Neural cell (in vitro differentiated cells): ENCODE results near the gene EPPIN. TPM values are rescaled to one million over a fixed set of nuclear protein-coding genes. Genes with fewer than 3 reads are reported as not detected.

Experiments
- H2AFZ ChIP-seq: fragments of 200-600, 300-800 bp; sonication (generic), shearing (Covaris generic); 2 replicates; pipeline ENCODE4 v1.6.0; 2014; ENCODE audit warnings: low read depth, mild to moderate bottlenecking, antibody characterized with exemption, low read length, moderate library complexity
- H3F3A ChIP-seq: fragments of 200-600 bp; shearing (Covaris generic); 2 replicates; pipeline ENCODE4 v1.6.1; 2016; ENCODE audit warnings: mild to moderate bottlenecking, moderate library complexity, mixed read lengths, antibody characterized with exemption, low read length; ENCODE audit not compliant: insufficient read depth, poor library complexity, severe bottlenecking
- H3K27ac ChIP-seq: fragments of 200-600, 300-800 bp; sonication (generic), shearing (Covaris generic); 2 replicates; pipeline ENCODE4 v1.5.1; 2014; ENCODE audit warnings: mild to moderate bottlenecking, low read length, moderate library complexity
- H3K27me3 ChIP-seq: fragments of 300-800, 200-600 bp; sonication (generic), shearing (Covaris generic); 2 replicates; pipeline ENCODE4 v1.6.0; 2014; ENCODE audit warnings: mild to moderate bottlenecking, low read depth, low read length, moderate library complexity; ENCODE audit not compliant: insufficient read depth
- H3K36me3 ChIP-seq: fragments of 300-800, 200-600 bp; sonication (generic), shearing (Covaris generic); 2 replicates; pipeline ENCODE4 v1.5.1; 2014; ENCODE audit warnings: mild to moderate bottlenecking, antibody characterized with exemption, low read length, moderate library complexity; ENCODE audit not compliant: insufficient read depth
- H3K4me2 ChIP-seq: fragments of 300-800, 200-600 bp; sonication (generic), shearing (Covaris generic); 2 replicates; pipeline ENCODE4 v1.6.0; 2014; ENCODE audit warnings: mild to moderate bottlenecking, low read length
- H3K4me3 ChIP-seq: fragments of 300-800, 200-600 bp; sonication (generic), shearing (Covaris generic); 2 replicates; pipeline ENCODE4 v1.5.1; 2014; ENCODE audit warnings: mild to moderate bottlenecking, low read length, moderate library complexity
- H3K79me2 ChIP-seq: fragments of 200-600 bp; shearing (Covaris generic); replicated peaks from 2 replicates; pipeline ENCODE4 v1.6.0; 2014; ENCODE audit warnings: mild to moderate bottlenecking, low read length, moderate library complexity; ENCODE audit not compliant: insufficient read depth
- H3K9ac ChIP-seq: fragments of 300-800, 200-600 bp; sonication (generic), shearing (Covaris generic); 2 replicates; pipeline ENCODE4 v1.6.1; 2016; ENCODE audit warnings: mild to moderate bottlenecking, low read length, mixed read lengths
- H3K9me2 ChIP-seq: fragments of 200-600 bp; shearing (Covaris generic); 2 replicates; pipeline ENCODE4 v1.6.1; 2016; ENCODE audit warnings: mild to moderate bottlenecking, low read length, mixed read lengths; ENCODE audit not compliant: insufficient read depth
- H3K9me3 ChIP-seq: fragments of 200-600, 300-800 bp; sonication (generic), shearing (Covaris generic); 2 replicates; pipeline ENCODE4 v1.6.1; 2016; ENCODE audit warnings: mild to moderate bottlenecking, mixed run types, low read length, moderate library complexity, mixed read lengths
- H4K20me1 ChIP-seq: fragments of 200-600 bp; shearing (Covaris generic); 2 replicates; pipeline ENCODE4 v1.6.1; 2016; ENCODE audit warnings: mild to moderate bottlenecking, mixed run types; ENCODE audit not compliant: insufficient read depth
- EP300 ChIP-seq: fragments of 450-650 bp; conservative IDR thresholded peaks from 2 replicates; pipeline ENCODE4 v1.6.1; 2014; ENCODE audit warnings: antibody characterized with exemption, mild to moderate bottlenecking, moderate library complexity; ENCODE audit not compliant: poor library complexity, severe bottlenecking
- EZH2 ChIP-seq: fragments of 200-600, 300-800 bp; shearing (Covaris generic), sonication (generic); IDR thresholded peaks from 2 replicates; pipeline ENCODE4 v1.6.1; 2014; ENCODE audit warnings: antibody characterized with exemption, low read length, borderline replicate concordance, mild to moderate bottlenecking; ENCODE audit not compliant: insufficient read depth, poor library complexity, severe bottlenecking
- MXI1 ChIP-seq: fragments of 450-650 bp; conservative IDR thresholded peaks from 2 replicates; pipeline ENCODE4 v1.6.1; 2014; ENCODE audit warnings: antibody characterized with exemption, mild to moderate bottlenecking; ENCODE audit not compliant: poor library complexity, severe bottlenecking
- POLR2AphosphoS5 ChIP-seq: IDR thresholded peaks from 2 replicates; pipeline ENCODE4 v1.6.1; 2012
- RAD21 ChIP-seq: fragments of 450-650 bp; conservative IDR thresholded peaks from 2 replicates; pipeline ENCODE4 v1.6.1; 2014; ENCODE audit warnings: antibody characterized with exemption, mild to moderate bottlenecking, moderate library complexity
- SMC3 ChIP-seq: fragments of 450-650 bp; conservative IDR thresholded peaks from 2 replicates; pipeline ENCODE4 v1.6.1; 2014; ENCODE audit warnings: antibody characterized with exemption, mild to moderate bottlenecking, moderate library complexity; ENCODE audit not compliant: poor library complexity
- TAF1 ChIP-seq: IDR thresholded peaks from 2 replicates; pipeline ENCODE4 v1.6.1; 2012; ENCODE audit warnings: low read depth
- polyA plus RNA-seq: library from polyadenylated mRNA; depleted of rRNA; stranded (reverse); fragments of >200 nt; gene quantifications from 2 replicates; pipeline ENCODE4 v1.2.3, GENCODE V29; 2014
- TF ChIP-seq, protein P1 (sequence below): IDR thresholded peaks from 2 replicates; pipeline ENCODE4 v1.6.1; 2012; ENCODE audit warnings: borderline replicate concordance
- TF ChIP-seq, protein P2 (sequence below): fragments of 450-650 bp; IDR thresholded peaks from 2 replicates; pipeline ENCODE4 v1.5.1; 2014; ENCODE audit warnings: antibody characterized with exemption, mild to moderate bottlenecking, moderate library complexity; ENCODE audit not compliant: poor library complexity, severe bottlenecking

EPPIN gene
- polyA plus RNA-seq, 1 donor from 2014 or later, result not detected

DNA sequence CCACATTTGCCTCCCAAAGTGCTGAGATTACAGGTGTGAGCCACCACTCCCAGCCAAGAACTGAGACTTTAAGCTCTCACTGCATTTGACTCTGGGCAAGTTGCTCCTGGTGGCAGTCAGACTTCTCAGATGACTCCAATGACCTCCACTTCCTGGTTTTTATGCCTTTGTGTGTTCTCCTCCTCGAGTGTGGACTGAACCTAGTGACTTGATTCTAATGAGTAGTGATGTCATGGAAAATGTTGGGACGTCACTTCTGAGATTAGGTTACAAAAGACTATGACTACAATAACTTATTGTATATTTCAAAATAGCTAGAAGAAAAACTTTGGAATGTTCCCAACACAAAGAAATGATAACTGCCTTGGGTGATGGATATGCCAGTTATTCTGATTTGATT, 43.8 kb downstream of the EPPIN start:
- H3K36me3 ChIP-seq, result no peaks in the 10 kb centered on the region
- H3K9me3 ChIP-seq, result no peaks in the 10 kb centered on the region
- no peak overlapping the region for H3K4me2 ChIP-seq
- no peak overlapping the region for H2AFZ ChIP-seq
- TF ChIP-seq MXI1 (no peak), RAD21 (no peak), POLR2AphosphoS5 (no peak), EP300 (no peak), SMC3 (no peak), EZH2 (no peak), TAF1 (no peak)
- TF ChIP-seq, protein P1, sequence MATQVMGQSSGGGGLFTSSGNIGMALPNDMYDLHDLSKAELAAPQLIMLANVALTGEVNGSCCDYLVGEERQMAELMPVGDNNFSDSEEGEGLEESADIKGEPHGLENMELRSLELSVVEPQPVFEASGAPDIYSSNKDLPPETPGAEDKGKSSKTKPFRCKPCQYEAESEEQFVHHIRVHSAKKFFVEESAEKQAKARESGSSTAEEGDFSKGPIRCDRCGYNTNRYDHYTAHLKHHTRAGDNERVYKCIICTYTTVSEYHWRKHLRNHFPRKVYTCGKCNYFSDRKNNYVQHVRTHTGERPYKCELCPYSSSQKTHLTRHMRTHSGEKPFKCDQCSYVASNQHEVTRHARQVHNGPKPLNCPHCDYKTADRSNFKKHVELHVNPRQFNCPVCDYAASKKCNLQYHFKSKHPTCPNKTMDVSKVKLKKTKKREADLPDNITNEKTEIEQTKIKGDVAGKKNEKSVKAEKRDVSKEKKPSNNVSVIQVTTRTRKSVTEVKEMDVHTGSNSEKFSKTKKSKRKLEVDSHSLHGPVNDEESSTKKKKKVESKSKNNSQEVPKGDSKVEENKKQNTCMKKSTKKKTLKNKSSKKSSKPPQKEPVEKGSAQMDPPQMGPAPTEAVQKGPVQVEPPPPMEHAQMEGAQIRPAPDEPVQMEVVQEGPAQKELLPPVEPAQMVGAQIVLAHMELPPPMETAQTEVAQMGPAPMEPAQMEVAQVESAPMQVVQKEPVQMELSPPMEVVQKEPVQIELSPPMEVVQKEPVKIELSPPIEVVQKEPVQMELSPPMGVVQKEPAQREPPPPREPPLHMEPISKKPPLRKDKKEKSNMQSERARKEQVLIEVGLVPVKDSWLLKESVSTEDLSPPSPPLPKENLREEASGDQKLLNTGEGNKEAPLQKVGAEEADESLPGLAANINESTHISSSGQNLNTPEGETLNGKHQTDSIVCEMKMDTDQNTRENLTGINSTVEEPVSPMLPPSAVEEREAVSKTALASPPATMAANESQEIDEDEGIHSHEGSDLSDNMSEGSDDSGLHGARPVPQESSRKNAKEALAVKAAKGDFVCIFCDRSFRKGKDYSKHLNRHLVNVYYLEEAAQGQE, result no peak
- TF ChIP-seq, protein P2, sequence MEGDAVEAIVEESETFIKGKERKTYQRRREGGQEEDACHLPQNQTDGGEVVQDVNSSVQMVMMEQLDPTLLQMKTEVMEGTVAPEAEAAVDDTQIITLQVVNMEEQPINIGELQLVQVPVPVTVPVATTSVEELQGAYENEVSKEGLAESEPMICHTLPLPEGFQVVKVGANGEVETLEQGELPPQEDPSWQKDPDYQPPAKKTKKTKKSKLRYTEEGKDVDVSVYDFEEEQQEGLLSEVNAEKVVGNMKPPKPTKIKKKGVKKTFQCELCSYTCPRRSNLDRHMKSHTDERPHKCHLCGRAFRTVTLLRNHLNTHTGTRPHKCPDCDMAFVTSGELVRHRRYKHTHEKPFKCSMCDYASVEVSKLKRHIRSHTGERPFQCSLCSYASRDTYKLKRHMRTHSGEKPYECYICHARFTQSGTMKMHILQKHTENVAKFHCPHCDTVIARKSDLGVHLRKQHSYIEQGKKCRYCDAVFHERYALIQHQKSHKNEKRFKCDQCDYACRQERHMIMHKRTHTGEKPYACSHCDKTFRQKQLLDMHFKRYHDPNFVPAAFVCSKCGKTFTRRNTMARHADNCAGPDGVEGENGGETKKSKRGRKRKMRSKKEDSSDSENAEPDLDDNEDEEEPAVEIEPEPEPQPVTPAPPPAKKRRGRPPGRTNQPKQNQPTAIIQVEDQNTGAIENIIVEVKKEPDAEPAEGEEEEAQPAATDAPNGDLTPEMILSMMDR, result no peak
- H3K79me2 ChIP-seq, result no peaks in the 10 kb centered on the region
- no peak overlapping the region for H3K9ac ChIP-seq
- H3K9me2 ChIP-seq, result no peaks in the 10 kb centered on the region
- H3K27me3 ChIP-seq, result no peaks in the 10 kb centered on the region
- H3F3A ChIP-seq, result no peaks in the 10 kb centered on the region
- H4K20me1 ChIP-seq, result no peaks in the 10 kb centered on the region
- no peak overlapping the region for H3K27ac ChIP-seq
- no peak overlapping the region for H3K4me3 ChIP-seq

DNA sequence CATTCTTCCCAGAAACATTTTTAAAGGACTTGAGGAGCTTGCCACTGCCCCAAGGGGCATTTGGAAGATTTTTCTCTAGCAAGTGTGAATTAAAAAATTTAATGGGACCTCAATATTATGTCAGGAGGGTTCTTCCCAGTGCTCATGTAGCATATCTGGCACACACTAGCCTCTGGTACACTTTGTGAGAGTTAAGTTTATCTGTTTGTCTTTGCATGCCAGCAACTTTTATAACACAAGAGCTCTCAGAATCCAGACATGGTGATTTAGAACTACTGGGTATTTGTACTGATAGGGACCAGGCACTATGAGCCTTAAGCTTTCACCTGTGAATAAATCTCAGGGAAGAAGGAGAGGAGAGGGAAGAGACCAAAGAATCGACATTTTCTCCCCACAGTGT, 44.6 kb downstream of the EPPIN start:
- Histone ChIP-seq H3K9ac (no peak overlapping the region), H2AFZ (no peak overlapping the region), H3K4me3 (no peak overlapping the region), H3K27me3 (no peaks in the 10 kb centered on the region), H3K4me2 (no peak overlapping the region), H3K36me3 (no peaks in the 10 kb centered on the region), H4K20me1 (no peaks in the 10 kb centered on the region), H3F3A (no peaks in the 10 kb centered on the region), H3K27ac (no peak overlapping the region), H3K79me2 (no peaks in the 10 kb centered on the region), H3K9me3 (no peaks in the 10 kb centered on the region), H3K9me2 (no peaks in the 10 kb centered on the region)
- TF ChIP-seq POLR2AphosphoS5, result no peak
- TF ChIP-seq, protein P1, result no peak
- TF ChIP-seq RAD21, result no peak
- TF ChIP-seq, protein P2, result no peak
- no peak for TF ChIP-seq MXI1
- TF ChIP-seq SMC3, result no peak
- no peak for TF ChIP-seq TAF1
- no peak for TF ChIP-seq EZH2
- no peak for TF ChIP-seq EP300
